T-helper 17 cell (primary cell): ENCODE data around the gene ANKRD50. TPM values are rescaled to one million over a fixed set of nuclear protein-coding genes. Genes with fewer than 3 reads are reported as not detected.

Experiments used
- ATAC-seq: fragments of 150-1000 bp; cut with Tn5 transposase; 2 replicates; pipeline ENCODE4 v1.10.0; 2021; ENCODE audit warnings: mild to moderate bottlenecking, moderate library complexity
- DNase-seq, 3 donors: peaks; one replicate each; pipeline versions ENCODE4 v3.0.0 to v3.0.0-alpha.2; 2020 to 2021
- H3K9me3 ChIP-seq: one replicate; pipeline ENCODE4 v1.7.0; 2013; ENCODE audit warnings: low read length, mild to moderate bottlenecking; ENCODE audit not compliant: control insufficient read depth, poor library complexity, severe bottlenecking
- H3K27ac Mint-ChIP-seq: one replicate; pipeline ENCODE4 v1.8.0; 2022; ENCODE audit warnings: mild to moderate bottlenecking, moderate library complexity, mixed read lengths
- H3K27me3 Mint-ChIP-seq: one replicate; pipeline ENCODE4 v1.8.0; 2022; ENCODE audit warnings: mixed read lengths
- H3K36me3 Mint-ChIP-seq: one replicate; pipeline ENCODE4 v1.8.0; 2022; ENCODE audit warnings: low read depth, mixed read lengths
- H3K4me1 Mint-ChIP-seq: one replicate; pipeline ENCODE4 v1.8.0; 2022; ENCODE audit warnings: mild to moderate bottlenecking, mixed read lengths
- H3K4me3 Mint-ChIP-seq: one replicate; pipeline ENCODE4 v1.8.0; 2022; ENCODE audit warnings: mild to moderate bottlenecking, moderate library complexity, mixed read lengths
- total RNA-seq, 4 donors: library from RNA in 2 of 4; stranded (reverse) in 2 of 4; gene quantifications; one replicate each; pipeline ENCODE4 v1.2.3 and lab custom pipeline; 2022 to 2026

The ANKRD50 gene
- total RNA-seq, 2 donors from 2014 or later = 0.17 to 0.44 TPM

- ATAC-seq (no peak), DNase-seq (no peak)
- H3K9me3 ChIP-seq = no peaks in the 10 kb centered on the region
- no peaks in the 10 kb centered on the region for H3K36me3 Mint-ChIP-seq
- no peak overlapping the region for H3K27ac Mint-ChIP-seq
- no peaks in the 10 kb centered on the region for H3K4me1 Mint-ChIP-seq
- H3K4me3 Mint-ChIP-seq = no peak overlapping the region
- no peaks in the 10 kb centered on the region for H3K27me3 Mint-ChIP-seq
These were observed 13.7 kb upstream of the ANKRD50 start for GRCh38 chr4:124726269-124726668.

GRCh38 chr4:124722071-124722470, 9.5 kb upstream of the ANKRD50 start:
- DNase-seq = no peak
- no peaks in the 10 kb centered on the region for H3K9me3 ChIP-seq
- no peaks in the 10 kb centered on the region for H3K27me3 Mint-ChIP-seq
- no peak overlapping the region for H3K27ac Mint-ChIP-seq
- no peak for ATAC-seq
- H3K4me1 Mint-ChIP-seq = no peaks in the 10 kb centered on the region
- H3K36me3 Mint-ChIP-seq = no peaks in the 10 kb centered on the region
- H3K4me3 Mint-ChIP-seq = no peak overlapping the region

- Mint-ChIP-seq H3K4me1 (peaks cover 5% of the 10 kb centered on the region), H3K27me3 (peaks cover 8% of the 10 kb centered on the region), H3K27ac (no peak overlapping the region), H3K4me3 (no peak overlapping the region), H3K36me3 (no peaks in the 10 kb centered on the region)
- ATAC-seq (no peak), DNase-seq (no peak)
- no peaks in the 10 kb centered on the region for H3K9me3 ChIP-seq
These were observed 4.6 kb upstream of the ANKRD50 start for GRCh38 chr4:124717101-124717500.

GRCh38 chr4:124713185-124713592, 657 bp upstream of the ANKRD50 start:
- Mint-ChIP-seq H3K4me3 (peak overlapping the region; percentile 90), H3K36me3 (no peaks in the 10 kb centered on the region), H3K4me1 (peaks cover 5% of the 10 kb centered on the region), H3K27ac (no peak overlapping the region), H3K27me3 (peaks cover 8% of the 10 kb centered on the region)
- DNase-seq (no peak), ATAC-seq (no peak)
- H3K9me3 ChIP-seq = no peaks in the 10 kb centered on the region

- no peaks in the 10 kb centered on the region for H3K36me3 Mint-ChIP-seq
- peaks cover 5% of the 10 kb centered on the region for H3K4me1 Mint-ChIP-seq
- H3K27ac Mint-ChIP-seq = no peak overlapping the region
- H3K27me3 Mint-ChIP-seq = peaks cover 8% of the 10 kb centered on the region
- peak in 2 of 3 donors; percentile 15 to 16 for DNase-seq
- H3K4me3 Mint-ChIP-seq = no peak overlapping the region
- peak; percentile 12 for ATAC-seq
- H3K9me3 ChIP-seq = no peaks in the 10 kb centered on the region
These were observed 811 bp downstream of the ANKRD50 start for GRCh38 chr4:124711471-124712371.

- Mint-ChIP-seq H3K36me3 (no peaks in the 10 kb centered on the region), H3K27me3 (peaks cover under 1% of the 10 kb centered on the region), H3K27ac (no peak overlapping the region), H3K4me1 (peaks cover 5% of the 10 kb centered on the region), H3K4me3 (no peak overlapping the region)
- no peak for DNase-seq
- H3K9me3 ChIP-seq = no peaks in the 10 kb centered on the region
- no peak for ATAC-seq
These were observed 1.6 kb downstream of the ANKRD50 start for GRCh38 chr4:124710911-124711310.

- Mint-ChIP-seq H3K27me3 (no peaks in the 10 kb centered on the region), H3K4me3 (no peak overlapping the region), H3K4me1 (peaks cover 5% of the 10 kb centered on the region), H3K36me3 (no peaks in the 10 kb centered on the region), H3K27ac (no peak overlapping the region)
- H3K9me3 ChIP-seq = no peaks in the 10 kb centered on the region
- no peak for DNase-seq
- ATAC-seq = no peak
These were observed 2.4 kb downstream of the ANKRD50 start for GRCh38 chr4:124710015-124710741.

- Mint-ChIP-seq H3K4me3 (no peak overlapping the region), H3K27me3 (no peaks in the 10 kb centered on the region), H3K27ac (no peak overlapping the region), H3K36me3 (no peaks in the 10 kb centered on the region), H3K4me1 (peaks cover 5% of the 10 kb centered on the region)
- no peak for ATAC-seq
- H3K9me3 ChIP-seq = no peaks in the 10 kb centered on the region
- no peak for DNase-seq
These were observed 3.8 kb downstream of the ANKRD50 start for GRCh38 chr4:124708517-124709300.

- no peak for DNase-seq
- H3K4me3 Mint-ChIP-seq = no peak overlapping the region
- no peaks in the 10 kb centered on the region for H3K9me3 ChIP-seq
- no peaks in the 10 kb centered on the region for H3K4me1 Mint-ChIP-seq
- no peak overlapping the region for H3K27ac Mint-ChIP-seq
- H3K36me3 Mint-ChIP-seq = no peaks in the 10 kb centered on the region
- H3K27me3 Mint-ChIP-seq = no peaks in the 10 kb centered on the region
- no peak for ATAC-seq
These were observed 7.1 kb downstream of the ANKRD50 start for GRCh38 chr4:124705393-124705792.

- ATAC-seq = no peak
- no peak for DNase-seq
- H3K36me3 Mint-ChIP-seq = no peaks in the 10 kb centered on the region
- no peaks in the 10 kb centered on the region for H3K9me3 ChIP-seq
- no peak overlapping the region for H3K4me3 Mint-ChIP-seq
- no peaks in the 10 kb centered on the region for H3K27me3 Mint-ChIP-seq
- no peak overlapping the region for H3K27ac Mint-ChIP-seq
- no peaks in the 10 kb centered on the region for H3K4me1 Mint-ChIP-seq
These were observed 9.4 kb downstream of the ANKRD50 start for GRCh38 chr4:124703154-124703553.

- H3K4me3 Mint-ChIP-seq = no peak overlapping the region
- no peak overlapping the region for H3K27ac Mint-ChIP-seq
- no peaks in the 10 kb centered on the region for H3K36me3 Mint-ChIP-seq
- ATAC-seq (no peak), DNase-seq (no peak)
- H3K9me3 ChIP-seq = no peaks in the 10 kb centered on the region
- H3K4me1 Mint-ChIP-seq = no peaks in the 10 kb centered on the region
- no peaks in the 10 kb centered on the region for H3K27me3 Mint-ChIP-seq
These were observed 15.1 kb downstream of the ANKRD50 start for GRCh38 chr4:124697441-124697840.

GRCh38 chr4:124696182-124696581, 16.4 kb downstream of the ANKRD50 start:
- no peak for DNase-seq
- Mint-ChIP-seq H3K4me1 (no peaks in the 10 kb centered on the region), H3K27ac (no peak overlapping the region), H3K36me3 (no peaks in the 10 kb centered on the region), H3K27me3 (no peaks in the 10 kb centered on the region), H3K4me3 (no peak overlapping the region)
- no peaks in the 10 kb centered on the region for H3K9me3 ChIP-seq
- no peak for ATAC-seq

GRCh38 chr4:124694946-124695598, 17.5 kb downstream of the ANKRD50 start:
- Mint-ChIP-seq H3K27ac (no peak overlapping the region), H3K4me1 (no peaks in the 10 kb centered on the region), H3K36me3 (no peaks in the 10 kb centered on the region)

More at GRCh38 chr4:124694946-124695598, 17.5 kb downstream of the ANKRD50 start:
- H3K4me3 Mint-ChIP-seq = no peak overlapping the region
- no peaks in the 10 kb centered on the region for H3K9me3 ChIP-seq
- H3K27me3 Mint-ChIP-seq = no peaks in the 10 kb centered on the region
- ATAC-seq (no peak), DNase-seq (no peak)
